Cardiac fibroblast (primary cell): Measurements from ENCODE around the gene TLR3.

Experiments used
- DNase-seq, 2 donors: peaks; one replicate each; pipeline versions ENCODE4 v3.0.0 to v3.0.0-alpha.2; 2010; ENCODE audit warnings: low read depth in 2 of 2
- H3K4me3 ChIP-seq, 2 donors: replicated peaks in 1 of 2; 1 replicate in 1 of 2; 2 replicates in 1 of 2; pipeline ENCODE4 v1.5.1; 2011; ENCODE audit warnings: low read depth in 2 of 2, low read length in 2 of 2, mild to moderate bottlenecking in 2 of 2, moderate library complexity in 1 of 2
- CTCF ChIP-seq: IDR thresholded peaks from one replicate; pipeline ENCODE4 v1.5.1; 2011; ENCODE audit warnings: low read depth, mild to moderate bottlenecking, low read length, inconsistent platforms

The TLR3 gene

DNA sequence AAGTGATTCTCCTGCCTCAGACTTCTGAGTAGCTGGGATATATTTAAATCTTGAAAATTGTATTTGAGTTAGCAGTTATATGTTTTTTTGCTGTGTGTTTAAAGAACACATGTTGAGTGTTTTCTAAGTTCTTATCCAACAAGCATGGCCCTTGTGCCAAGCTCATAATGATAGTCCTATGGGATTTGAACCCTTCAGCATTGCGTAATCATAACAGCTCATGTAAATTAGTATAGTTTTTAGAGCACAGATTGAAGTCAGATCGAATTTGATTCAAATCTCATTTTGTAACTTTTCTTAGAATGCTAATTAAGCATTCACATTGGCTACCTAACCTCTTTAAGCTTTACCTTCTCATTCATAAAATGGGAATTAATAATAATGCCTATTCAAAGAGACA, 47.7 kb downstream of the TLR3 start:
- H3K4me3 ChIP-seq, result no peak overlapping the region

GRCh38 chr4:186118582-186118981, 49.6 kb downstream of the TLR3 start:
- no peak for DNase-seq
- TF ChIP-seq CTCF, result no peak
- no peak overlapping the region for H3K4me3 ChIP-seq

More for the DNA sequence above, 47.7 kb downstream of the TLR3 start:
- no peak for DNase-seq
- no peak for TF ChIP-seq CTCF

DNA sequence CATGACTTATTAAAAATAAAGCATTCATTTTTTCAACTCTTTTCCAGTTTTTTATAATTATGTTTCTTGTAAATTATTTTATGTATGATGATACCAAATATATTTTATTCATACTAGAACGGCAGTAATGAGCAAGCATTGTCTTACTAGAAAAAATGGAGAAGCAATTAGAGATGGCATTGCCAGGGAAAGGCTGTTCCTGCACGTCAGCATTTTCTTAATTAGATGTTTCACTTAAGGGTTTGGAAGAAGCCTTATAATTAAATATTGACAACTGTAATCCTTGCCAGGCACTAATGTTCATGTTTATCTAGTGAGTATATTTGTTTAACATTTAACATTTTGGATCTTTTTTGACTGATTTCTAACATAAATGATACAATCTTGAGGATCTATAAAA, 52.1 kb downstream of the TLR3 start:
- no peak overlapping the region for H3K4me3 ChIP-seq
- no peak for DNase-seq
- no peak for TF ChIP-seq CTCF

DNA sequence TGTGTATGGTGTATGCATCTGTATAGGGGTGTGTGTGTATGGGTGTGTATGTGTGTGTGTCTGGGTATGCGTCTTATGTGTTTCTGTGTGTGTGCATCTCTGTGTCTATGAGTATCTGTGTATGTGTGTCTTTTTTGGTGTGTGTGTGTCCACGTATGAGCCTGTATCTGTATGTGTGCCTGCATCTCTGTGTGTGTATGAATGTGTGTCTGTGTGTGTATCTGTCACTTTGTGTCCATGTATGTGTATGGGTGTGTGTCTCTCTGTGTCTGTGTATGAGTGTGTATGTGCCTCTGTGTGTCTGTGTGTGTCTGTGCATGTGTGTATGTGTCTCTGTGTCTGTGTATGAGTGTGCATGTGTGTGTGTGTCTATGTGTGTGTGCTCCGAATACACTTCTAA, 59.9 kb downstream of the TLR3 start:
- no peak for DNase-seq
- no peak overlapping the region for H3K4me3 ChIP-seq
- no peak for TF ChIP-seq CTCF

- TF ChIP-seq CTCF, result no peak
Observed at GRCh38 chr4:186131935-186132334, 63.0 kb downstream of the TLR3 start.

GRCh38 chr4:186132577-186133242, 63.8 kb downstream of the TLR3 start:
- peak; percentile 54 to 55 for DNase-seq
- H3K4me3 ChIP-seq, result no peak overlapping the region
- no peak for TF ChIP-seq CTCF

More at GRCh38 chr4:186131935-186132334, 63.0 kb downstream of the TLR3 start:
- H3K4me3 ChIP-seq, result no peak overlapping the region
- DNase-seq, result no peak

- H3K4me3 ChIP-seq, result no peak overlapping the region
- no peak for TF ChIP-seq CTCF
- no peak for DNase-seq
Observed at GRCh38 chr4:186134257-186134656, 65.3 kb downstream of the TLR3 start.
